Measurements from ENCODE around the gene VCAN. TPM values are rescaled to one million over a fixed set of nuclear protein-coding genes. Genes with fewer than 3 reads are reported as not detected.

Gene VCAN
- polyA plus RNA-seq, 3 donors, result 305 to 366 (median 362) TPM

DNA sequence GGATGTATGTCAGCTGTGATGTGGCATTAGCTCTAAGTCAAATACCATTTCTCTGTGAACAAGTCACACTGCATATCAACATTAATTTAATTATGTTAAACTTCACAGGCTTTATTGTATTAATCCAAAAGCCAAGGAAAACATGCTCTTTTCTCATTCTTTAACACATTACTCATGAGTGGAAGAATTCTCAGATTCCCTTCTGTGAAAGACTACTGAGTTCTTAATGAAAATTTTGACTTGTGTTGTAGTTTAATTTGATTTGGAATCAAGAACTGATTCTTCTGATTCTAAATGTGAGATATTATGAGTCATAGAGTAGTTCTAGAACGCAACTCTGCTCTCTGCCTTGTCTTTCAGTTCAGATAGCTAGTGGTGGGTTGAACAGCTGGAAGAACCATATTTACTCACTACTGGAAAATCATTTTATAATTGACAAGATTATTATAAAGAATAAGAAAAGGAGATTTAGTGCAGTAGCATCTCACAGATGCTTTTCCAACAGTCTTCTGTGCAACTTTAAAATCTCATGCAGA, 90.6 kb downstream of the VCAN start:
- DNase-seq, result no peak

GRCh38 chr5:83562791-83563557, 91.4 kb downstream of the VCAN start:
- no peak for DNase-seq

GRCh38 chr5:83563631-83564030, 92.1 kb downstream of the VCAN start:
- DNase-seq, result no peak

DNA sequence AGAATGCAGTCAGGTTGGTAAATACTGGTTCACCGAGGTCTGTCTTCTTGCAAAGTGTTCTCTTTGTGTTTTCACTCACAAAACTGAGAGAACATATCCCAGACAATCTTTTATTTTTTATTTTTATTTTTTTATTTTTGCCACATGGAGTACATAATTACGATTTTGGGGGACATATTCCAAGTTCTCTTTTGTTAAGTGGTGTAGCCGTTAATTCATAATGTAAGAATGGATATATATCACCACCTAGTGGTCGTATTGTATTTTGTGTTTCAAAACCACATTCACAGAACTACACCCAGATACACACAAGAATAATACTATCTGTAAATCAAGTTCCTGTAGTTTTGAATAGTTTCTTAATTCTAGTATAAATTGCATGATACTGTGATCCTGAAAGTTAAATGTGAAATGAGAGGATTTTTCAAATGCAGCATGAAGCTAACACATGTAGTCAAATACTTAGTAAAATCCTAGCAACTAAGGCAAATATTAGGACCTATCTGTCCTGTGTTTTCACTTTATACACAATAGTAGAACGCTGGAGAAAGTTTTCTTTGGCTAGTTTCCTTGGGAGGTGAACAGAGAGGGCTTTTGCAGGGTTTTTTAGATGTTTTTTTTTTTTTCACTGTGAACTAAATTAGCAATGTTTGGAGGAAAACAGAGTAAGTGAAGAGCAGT, 92.7 kb downstream of the VCAN start:
- DNase-seq, result peak; percentile 52

- no peak for DNase-seq
These were observed 96.2 kb downstream of the VCAN start for GRCh38 chr5:83567741-83568140.

DNA sequence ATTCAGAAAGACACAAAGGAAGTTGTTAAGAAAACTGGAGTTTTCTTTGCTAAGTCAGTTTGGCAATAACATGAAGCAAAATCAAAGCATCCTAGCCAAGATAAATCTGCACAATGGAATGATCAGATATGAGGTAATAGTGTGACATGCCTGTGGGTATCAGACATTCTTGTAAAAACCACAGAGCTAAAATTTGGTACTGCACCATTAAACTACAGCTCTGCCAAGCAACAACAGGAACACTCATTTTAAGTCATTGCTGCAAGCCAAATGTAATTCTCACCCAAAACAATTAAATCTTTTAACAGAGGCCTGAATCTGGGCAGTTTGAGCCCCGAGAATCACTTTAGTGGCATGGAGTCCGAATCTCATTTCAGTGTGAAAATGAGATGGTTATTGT, 96.6 kb downstream of the VCAN start:
- DNase-seq, result no peak

GRCh38 chr5:83570916-83571315, 99.4 kb downstream of the VCAN start:
- DNase-seq, result no peak

- DNase-seq, result no peak
These were observed 100.7 kb downstream of the VCAN start for GRCh38 chr5:83572271-83572670.

- no peak for DNase-seq
These were observed 104.8 kb downstream of the VCAN start for GRCh38 chr5:83576341-83576740.

GRCh38 chr5:83577036-83577636, 105.6 kb downstream of the VCAN start:
- no peak for DNase-seq

GRCh38 chr5:83583859-83584258, 112.3 kb downstream of the VCAN start:
- no peak for DNase-seq

DNA sequence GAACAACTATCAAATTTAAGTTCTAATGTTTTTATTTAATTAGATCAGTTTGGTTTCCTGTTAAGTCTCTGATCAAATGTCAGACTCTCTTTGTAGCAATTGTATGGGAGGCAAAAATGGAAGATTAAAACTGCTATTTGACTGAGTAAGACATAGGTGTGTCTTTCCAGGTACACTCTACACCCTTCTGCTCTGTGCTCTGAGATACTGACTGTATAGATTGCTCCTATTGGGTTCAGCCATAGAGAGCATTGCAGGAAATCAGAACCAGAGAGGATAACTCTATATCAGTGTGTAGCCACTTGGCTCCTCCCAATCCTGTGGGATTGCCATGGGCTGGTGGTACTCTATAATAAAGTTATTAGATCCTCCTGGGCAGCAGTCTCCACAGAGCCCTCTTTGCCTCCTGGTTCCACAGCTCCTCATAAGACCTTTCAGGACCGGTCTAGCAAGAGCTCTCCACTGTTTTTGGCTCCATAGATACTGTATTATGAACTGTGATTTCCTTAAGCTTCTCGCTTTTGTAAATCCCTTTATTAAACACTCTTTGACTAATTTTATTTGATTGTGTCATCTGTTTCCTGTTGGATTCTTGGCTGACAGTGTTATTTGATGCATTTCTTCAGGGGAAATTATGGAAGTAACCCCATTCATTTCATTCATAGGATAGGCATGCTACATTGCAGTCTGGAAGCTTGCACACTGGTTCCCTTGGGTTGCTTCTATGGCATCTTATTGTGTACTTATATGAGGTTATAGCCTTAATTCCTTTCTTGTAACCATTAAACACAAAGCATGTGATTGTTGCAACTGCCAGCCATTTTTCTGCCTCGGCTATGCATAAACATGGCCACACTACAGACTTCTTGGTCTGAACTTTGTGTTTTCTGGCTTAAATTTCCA, 115.6 kb downstream of the VCAN start:
- DNase-seq, result no peak

DNA sequence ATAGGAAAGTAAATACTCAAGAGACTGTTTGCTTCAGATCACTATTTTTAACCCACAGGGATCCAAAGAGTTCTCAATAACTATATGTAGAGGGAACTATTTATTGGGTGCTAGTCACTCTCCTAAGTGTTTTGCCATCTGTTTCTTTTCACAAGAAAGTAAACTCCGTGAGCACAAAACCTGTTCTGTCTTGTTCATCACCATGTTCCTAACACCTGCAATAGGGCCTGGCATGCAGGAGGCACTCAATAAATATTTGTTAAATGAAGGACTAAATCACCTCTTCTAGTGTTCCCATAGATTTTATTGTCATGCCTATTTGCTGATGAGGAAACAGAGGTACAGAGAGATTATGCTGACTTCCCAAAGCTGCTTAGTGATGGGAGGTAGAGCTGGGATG, 118.2 kb downstream of the VCAN start:
- DNase-seq, result no peak

DNA sequence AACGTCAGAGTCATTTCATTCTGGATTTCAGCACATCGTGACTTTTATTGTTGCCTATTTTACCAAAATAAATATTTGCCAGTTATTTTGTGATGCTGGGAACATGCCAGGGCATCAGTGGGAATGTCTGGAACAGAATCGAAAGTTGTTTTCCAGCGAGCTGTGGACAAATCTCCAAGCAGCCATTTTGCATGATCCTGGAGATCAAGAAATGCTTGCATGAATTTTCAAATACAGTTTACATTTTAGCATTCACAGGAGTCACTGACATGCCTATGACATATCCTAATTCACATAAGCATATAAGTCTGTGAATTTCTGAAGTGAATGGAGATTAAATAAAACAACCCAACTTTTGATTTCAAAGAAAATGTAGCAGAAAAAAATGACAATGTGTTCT, 119.4 kb downstream of the VCAN start:
- DNase-seq, result no peak

DNA sequence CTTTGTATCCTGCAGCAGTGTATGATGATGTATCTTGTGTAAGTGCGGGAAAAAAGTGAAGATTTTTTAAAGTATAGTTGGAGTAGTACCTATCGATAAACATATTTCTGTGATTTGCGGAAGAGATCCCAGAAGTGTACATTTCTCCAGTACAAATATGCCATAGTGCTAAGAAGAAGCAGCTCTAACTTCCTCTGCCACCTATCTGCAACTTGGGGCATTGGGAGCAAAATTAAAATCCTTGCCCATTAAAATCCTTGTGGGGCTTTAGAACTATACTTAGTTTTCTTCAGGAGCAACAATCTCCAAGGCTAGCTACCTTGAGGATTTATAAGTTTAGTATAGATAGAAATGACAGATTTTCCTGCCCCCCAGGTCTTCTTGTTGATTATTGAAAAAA, 123.7 kb downstream of the VCAN start:
- DNase-seq, result no peak

DNA sequence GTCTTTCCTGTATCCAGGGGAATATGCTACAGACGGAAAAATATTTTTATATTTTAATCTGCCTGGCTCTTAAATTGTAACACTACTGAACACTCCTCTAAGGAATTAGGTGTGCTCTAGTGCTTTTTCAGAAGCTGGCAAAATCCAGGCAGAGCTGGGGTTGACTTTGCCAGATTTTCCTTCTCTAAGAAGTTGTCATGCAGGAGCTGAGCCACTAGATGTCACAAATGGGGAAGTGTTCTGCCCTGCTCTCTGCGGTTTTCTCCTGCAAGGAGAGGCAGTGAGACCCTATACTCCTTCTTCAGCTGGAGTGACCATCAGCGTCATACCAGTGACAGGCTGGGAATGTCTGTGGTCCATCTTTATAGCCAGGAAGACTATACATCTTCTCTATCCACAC, 136.6 kb downstream of the VCAN start:
- peak; percentile 29 for DNase-seq

- DNase-seq, result no peak
These were observed 143.3 kb downstream of the VCAN start for GRCh38 chr5:83614841-83615240.

- DNase-seq, result no peak
These were observed 156.8 kb downstream of the VCAN start for GRCh38 chr5:83628360-83628759.
